Endothelial cell (in vitro differentiated cells): ENCODE data around the gene RPL13A. TPM values are rescaled to one million over a fixed set of nuclear protein-coding genes. Genes with fewer than 3 reads are reported as not detected.

ENCODE experiments used
- DNase-seq: peaks from one replicate; pipeline ENCODE4 v3.0.0; 2021; ENCODE audit warnings: low spot score
- H3K27ac Mint-ChIP-seq: one replicate; pipeline ENCODE4 v1.8.0; 2021; ENCODE audit warnings: mixed read lengths, inconsistent platforms; ENCODE audit not compliant: unreplicated experiment
- H3K27me3 Mint-ChIP-seq: one replicate; pipeline ENCODE4 v1.8.0; 2021; ENCODE audit warnings: mild to moderate bottlenecking, moderate library complexity, mixed read lengths, inconsistent platforms; ENCODE audit not compliant: unreplicated experiment
- H3K36me3 Mint-ChIP-seq: one replicate; pipeline ENCODE4 v1.8.0; 2021; ENCODE audit warnings: mild to moderate bottlenecking, low read depth, mixed read lengths, inconsistent platforms; ENCODE audit not compliant: unreplicated experiment
- H3K4me1 Mint-ChIP-seq: one replicate; pipeline ENCODE4 v1.8.0; 2021; ENCODE audit warnings: mild to moderate bottlenecking, mixed read lengths, inconsistent platforms; ENCODE audit not compliant: unreplicated experiment
- H3K4me3 Mint-ChIP-seq: one replicate; pipeline ENCODE4 v1.8.0; 2021; ENCODE audit warnings: mild to moderate bottlenecking, mixed read lengths, inconsistent platforms; ENCODE audit not compliant: unreplicated experiment
- H3K9me3 Mint-ChIP-seq: one replicate; pipeline ENCODE4 v1.8.0; 2021; ENCODE audit warnings: mixed read lengths, inconsistent platforms; ENCODE audit not compliant: unreplicated experiment
- CTCF ChIP-seq: fragments of 200-600 bp; sonication (generic); IDR thresholded peaks from one replicate; pipeline ENCODE4 v1.5.0; 2021; ENCODE audit warnings: antibody characterized with exemption; ENCODE audit not compliant: unreplicated experiment
- total RNA-seq: library from RNA; stranded (reverse); fragmentation: NEBNext Ultra II Directional; extraction: Animal tissue kit (Norgen Biotek cat#: 25700); gene quantifications from one replicate; pipeline ENCODE4 v1.2.1, GENCODE V29; 2021; ENCODE audit not compliant: unreplicated experiment

RPL13A gene
- total RNA-seq, 1 donor from 2014 or later: 2,762 TPM

DNA sequence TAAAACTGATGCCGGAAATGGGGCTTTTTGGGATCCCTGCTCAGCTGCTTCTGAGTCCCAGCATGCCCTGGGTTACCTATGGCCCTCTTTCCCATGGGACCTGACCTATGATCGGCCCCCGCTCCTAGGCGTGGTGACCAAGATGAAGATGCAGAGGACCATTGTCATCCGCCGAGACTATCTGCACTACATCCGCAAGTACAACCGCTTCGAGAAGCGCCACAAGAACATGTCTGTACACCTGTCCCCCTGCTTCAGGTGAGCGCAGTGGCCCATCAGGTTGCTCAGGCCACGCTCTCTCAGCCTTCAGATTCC is 10.3 kb downstream of the RPL13A start:
- no peak for DNase-seq
- H3K36me3 Mint-ChIP-seq: peaks cover 23% of the 10 kb centered on the region
- H3K27ac Mint-ChIP-seq: peak overlapping the region; percentile 99
- no peaks in the 10 kb centered on the region for H3K9me3 Mint-ChIP-seq
- H3K27me3 Mint-ChIP-seq: peaks cover 10% of the 10 kb centered on the region
- peaks cover 28% of the 10 kb centered on the region for H3K4me1 Mint-ChIP-seq
- H3K4me3 Mint-ChIP-seq: peak overlapping the region; percentile 100
- TF ChIP-seq CTCF: no peak

DNA sequence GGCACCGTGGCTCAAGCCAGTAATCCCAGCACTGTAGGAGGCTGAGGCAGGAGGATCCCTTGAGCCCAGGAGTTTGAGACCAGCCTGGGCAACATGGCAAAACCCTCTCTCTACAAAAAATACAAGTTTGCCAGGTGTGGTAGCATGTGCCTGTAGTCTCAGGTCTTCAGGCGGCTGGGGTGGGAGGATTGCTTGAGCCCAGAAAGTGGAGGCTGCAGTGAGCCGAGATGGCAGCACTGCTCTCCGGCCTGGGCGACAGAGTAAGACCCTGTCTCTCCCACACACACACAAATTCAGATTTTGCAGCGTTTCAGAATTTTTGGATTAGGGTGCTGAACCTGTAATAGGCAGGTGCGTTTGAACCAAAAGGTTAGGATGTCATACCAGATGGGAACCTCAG is 11.1 kb downstream of the RPL13A start:
- no peak for TF ChIP-seq CTCF
- H3K4me1 Mint-ChIP-seq: peaks cover 28% of the 10 kb centered on the region
- H3K27ac Mint-ChIP-seq: no peak overlapping the region
- H3K4me3 Mint-ChIP-seq: peak overlapping the region; percentile 78
- H3K27me3 Mint-ChIP-seq: peaks cover 10% of the 10 kb centered on the region
- peaks cover 18% of the 10 kb centered on the region for H3K36me3 Mint-ChIP-seq
- no peak for DNase-seq
- no peaks in the 10 kb centered on the region for H3K9me3 Mint-ChIP-seq

GRCh38 chr19:49499030-49499670 is 11.7 kb downstream of the RPL13A start:
- H3K4me1 Mint-ChIP-seq: peaks cover 28% of the 10 kb centered on the region
- peak overlapping the region; percentile 64 for H3K27ac Mint-ChIP-seq
- H3K4me3 Mint-ChIP-seq: peak overlapping the region; percentile 78
- peaks cover 10% of the 10 kb centered on the region for H3K27me3 Mint-ChIP-seq
- no peak for TF ChIP-seq CTCF
- no peak for DNase-seq
- no peaks in the 10 kb centered on the region for H3K9me3 Mint-ChIP-seq
- H3K36me3 Mint-ChIP-seq: peaks cover 18% of the 10 kb centered on the region

- Mint-ChIP-seq H3K36me3 (peaks cover 8% of the 10 kb centered on the region), H3K27me3 (peaks cover 3% of the 10 kb centered on the region), H3K9me3 (no peaks in the 10 kb centered on the region), H3K4me3 (no peak overlapping the region), H3K27ac (no peak overlapping the region), H3K4me1 (peaks cover 18% of the 10 kb centered on the region)
- peak; percentile 35 for DNase-seq
- TF ChIP-seq CTCF: peak; percentile 25
Measured at GRCh38 chr19:49502866-49503581, 15.6 kb downstream of the RPL13A start.

DNA sequence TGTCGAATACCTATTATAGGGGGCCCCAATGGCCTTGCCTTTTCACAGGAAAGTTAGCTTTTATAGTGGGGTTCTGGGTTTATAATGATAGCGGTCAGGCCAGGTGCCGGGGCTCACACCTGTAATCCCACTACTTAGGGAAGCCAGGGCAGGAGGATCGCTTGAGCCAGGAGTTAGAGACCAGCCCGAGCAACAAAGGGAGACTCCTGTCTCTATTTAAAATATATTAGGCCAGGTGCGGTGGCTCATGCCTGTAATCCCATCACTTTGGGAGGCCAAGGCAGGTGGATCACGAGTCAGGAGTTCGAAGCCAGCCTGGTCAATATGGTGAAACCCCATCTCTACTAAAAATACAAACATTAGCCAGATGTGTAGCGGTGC is 16.2 kb downstream of the RPL13A start:
- TF ChIP-seq CTCF: no peak
- peaks cover 4% of the 10 kb centered on the region for H3K27me3 Mint-ChIP-seq
- H3K4me1 Mint-ChIP-seq: peaks cover 20% of the 10 kb centered on the region
- H3K27ac Mint-ChIP-seq: no peak overlapping the region
- no peaks in the 10 kb centered on the region for H3K9me3 Mint-ChIP-seq
- no peak for DNase-seq
- peaks cover 8% of the 10 kb centered on the region for H3K36me3 Mint-ChIP-seq
- H3K4me3 Mint-ChIP-seq: no peak overlapping the region
